H9 (cell line): Measurements from ENCODE around the gene HDHD3. TPM values are rescaled to one million over a fixed set of nuclear protein-coding genes. Genes with fewer than 3 reads are reported as not detected.

Experiments
- DNase-seq: peaks from one replicate; pipeline ENCODE4 v3.0.0-alpha.2; 2017
- H2AFZ ChIP-seq: one replicate; pipeline ENCODE4 v1.6.1; 2013; ENCODE audit warnings: mild to moderate bottlenecking, low read length, control low read depth, moderate library complexity
- H2AK5ac ChIP-seq: 2 replicates; pipeline ENCODE4 v1.6.1; 2013; ENCODE audit warnings: low read length, control low read depth, mixed read lengths; ENCODE audit not compliant: insufficient read length
- H2BK120ac ChIP-seq: one replicate; pipeline ENCODE4 v1.6.1; 2013; ENCODE audit warnings: low read depth, mild to moderate bottlenecking, low read length, control low read depth, inconsistent platforms; ENCODE audit not compliant: poor library complexity, severe bottlenecking
- H2BK12ac ChIP-seq: 2 replicates; pipeline ENCODE4 v1.6.1; 2013; ENCODE audit warnings: low read length, control low read depth, mixed read lengths, low read depth; ENCODE audit not compliant: insufficient read length
- H2BK15ac ChIP-seq: 2 replicates; pipeline ENCODE4 v1.6.1; 2013; ENCODE audit warnings: low read depth, low read length, control low read depth
- H2BK20ac ChIP-seq: one replicate; pipeline ENCODE4 v1.6.1; 2013; ENCODE audit warnings: low read depth, mild to moderate bottlenecking, low read length, control low read depth, inconsistent platforms; ENCODE audit not compliant: poor library complexity, severe bottlenecking
- H2BK5ac ChIP-seq: 2 replicates; pipeline ENCODE4 v1.6.1; 2013; ENCODE audit warnings: low read length, control low read depth, mixed read lengths; ENCODE audit not compliant: insufficient read length
- H3K14ac ChIP-seq: 2 replicates; pipeline ENCODE4 v1.6.1; 2013; ENCODE audit warnings: low read length, control low read depth; ENCODE audit not compliant: insufficient read depth
- H3K18ac ChIP-seq: 2 replicates; pipeline ENCODE4 v1.6.1; 2013; ENCODE audit warnings: low read depth, mild to moderate bottlenecking, mixed read lengths, low read length, control low read depth; ENCODE audit not compliant: insufficient read length
- H3K23ac ChIP-seq: 2 replicates; pipeline ENCODE4 v1.6.1; 2013; ENCODE audit warnings: low read length, control low read depth, mixed read lengths, low read depth; ENCODE audit not compliant: insufficient read length
- H3K23me2 ChIP-seq: 2 replicates; pipeline ENCODE4 v1.6.1; 2013; ENCODE audit warnings: low read depth, mild to moderate bottlenecking, mixed read lengths, low read length, control low read depth; ENCODE audit not compliant: insufficient read length, poor library complexity, severe bottlenecking
- H3K27ac ChIP-seq: 2 replicates; pipeline ENCODE4 v1.5.1; 2013; ENCODE audit warnings: low read length, control low read depth, mixed read lengths, low read depth; ENCODE audit not compliant: insufficient read length
- H3K27me3 ChIP-seq: 2 replicates; pipeline ENCODE4 v1.6.1; 2013; ENCODE audit warnings: low read length, control low read depth, inconsistent platforms; ENCODE audit not compliant: insufficient read depth
- H3K4ac ChIP-seq: 2 replicates; pipeline ENCODE4 v1.6.1; 2013; ENCODE audit warnings: low read depth, mild to moderate bottlenecking, control low read depth, inconsistent platforms, low read length, moderate library complexity
- H3K4me1 ChIP-seq: 2 replicates; pipeline ENCODE4 v1.6.1; 2013; ENCODE audit warnings: low read length, control low read depth, inconsistent platforms; ENCODE audit not compliant: insufficient read depth
- H3K4me2 ChIP-seq: 2 replicates; pipeline ENCODE4 v1.6.1; 2013; ENCODE audit warnings: low read length, control low read depth, mixed read lengths; ENCODE audit not compliant: insufficient read length, insufficient read depth
- H3K56ac ChIP-seq: 2 replicates; pipeline ENCODE4 v1.6.1; 2013; ENCODE audit warnings: low read depth, mild to moderate bottlenecking, mixed read lengths, low read length, control low read depth; ENCODE audit not compliant: insufficient read length
- H3K79me1 ChIP-seq: 2 replicates; pipeline ENCODE4 v1.6.1; 2013; ENCODE audit warnings: low read depth, mild to moderate bottlenecking, moderate library complexity, low read length, control low read depth, inconsistent platforms; ENCODE audit not compliant: insufficient read depth, poor library complexity, severe bottlenecking
- H3K79me2 ChIP-seq: 2 replicates; pipeline ENCODE4 v1.6.1; 2013; ENCODE audit warnings: low read length, control low read depth, inconsistent platforms; ENCODE audit not compliant: insufficient read depth
- H3K9ac ChIP-seq: 2 replicates; pipeline ENCODE4 v1.6.1; 2013; ENCODE audit warnings: low read length, control low read depth, mixed read lengths; ENCODE audit not compliant: insufficient read length; ENCODE audit errors: extremely low read depth
- H3K9me3 ChIP-seq: one replicate; pipeline ENCODE4 v1.6.1; 2013; ENCODE audit warnings: low read depth, low read length, inconsistent platforms; ENCODE audit not compliant: control insufficient read depth
- H3T11ph ChIP-seq: one replicate; pipeline ENCODE4 v1.6.1; 2013; ENCODE audit warnings: mild to moderate bottlenecking, low read length, control low read depth, inconsistent platforms
- H4K20me1 ChIP-seq: one replicate; pipeline ENCODE4 v1.6.1; 2013; ENCODE audit not compliant: control insufficient read depth, insufficient read length, insufficient read depth
- H4K5ac ChIP-seq: 2 replicates; pipeline ENCODE4 v1.6.1; 2013; ENCODE audit warnings: low read depth, mild to moderate bottlenecking, mixed read lengths, low read length, control low read depth; ENCODE audit not compliant: insufficient read length
- H4K8ac ChIP-seq: replicated peaks from 2 replicates; pipeline ENCODE4 v1.6.1; 2013; ENCODE audit warnings: low read length, control low read depth, mixed read lengths, low read depth; ENCODE audit not compliant: insufficient read length
- H4K91ac ChIP-seq: 2 replicates; pipeline ENCODE4 v1.6.1; 2013; ENCODE audit warnings: low read depth, mild to moderate bottlenecking, moderate library complexity, mixed read lengths, low read length, control low read depth; ENCODE audit not compliant: insufficient read length
- H3K27ac Mint-ChIP-seq, 3 experiments: 2 replicates in 2 of 3; 3 replicates in 1 of 3; pipeline ENCODE4 v1.8.0; 2020 to 2021; ENCODE audit warnings: mixed read lengths in 3 of 3, mild to moderate bottlenecking in 1 of 3, moderate library complexity in 1 of 3
- H3K27me3 Mint-ChIP-seq: 2 replicates; pipeline ENCODE4 v1.8.0; 2021; ENCODE audit warnings: low read depth, mild to moderate bottlenecking, moderate library complexity, mixed read lengths
- H3K36me3 Mint-ChIP-seq, 3 experiments: 2 replicates in 2 of 3; 3 replicates in 1 of 3; pipeline ENCODE4 v1.8.0; 2020 to 2021; ENCODE audit warnings: low read depth in 3 of 3, mixed read lengths in 3 of 3; ENCODE audit not compliant: insufficient read depth in 1 of 3
- H3K4me1 Mint-ChIP-seq, 2 experiments: 2 replicates each; pipeline ENCODE4 v1.8.0; 2020; ENCODE audit warnings: mixed read lengths in 2 of 2
- H3K4me3 Mint-ChIP-seq, 2 experiments: 2 replicates in 1 of 2; 3 replicates in 1 of 2; pipeline ENCODE4 v1.8.0; 2020 to 2021; ENCODE audit warnings: mild to moderate bottlenecking in 2 of 2, mixed read lengths in 2 of 2, moderate library complexity in 1 of 2
- H3K9me3 Mint-ChIP-seq, 2 experiments: 2 replicates in 1 of 2; 3 replicates in 1 of 2; pipeline ENCODE4 v1.8.0; 2020; ENCODE audit warnings: mild to moderate bottlenecking in 2 of 2, mixed read lengths in 2 of 2, moderate library complexity in 1 of 2
- WGBS: extraction: QIAGEN DNeasy Blood & Tissue Kit; methylation state at CpG from one replicate; pipeline ENCODE4 v1.1.7; 2013; ENCODE audit warnings: missing lambda C conversion rate, low lambda C conversion rate, mixed read lengths; ENCODE audit not compliant: insufficient read length; ENCODE audit errors: extremely low coverage; 5-methylcytosine and 5-hydroxymethylcytosine counted together
- total RNA-seq: library from RNA; stranded (reverse); gene quantifications from 2 replicates; pipeline ENCODE4 v1.2.1, GENCODE V29; 2021
- TF ChIP-seq, protein P1 (sequence below): fragments of 200-600 bp; sonication (generic); conservative IDR thresholded peaks from 3 replicates; pipeline ENCODE4 v1.8.0; 2021; ENCODE audit warnings: antibody characterized with exemption, mild to moderate bottlenecking

The HDHD3 gene
- total RNA-seq, 1 experiment from 2014 or later, result 10.9 TPM

DNA sequence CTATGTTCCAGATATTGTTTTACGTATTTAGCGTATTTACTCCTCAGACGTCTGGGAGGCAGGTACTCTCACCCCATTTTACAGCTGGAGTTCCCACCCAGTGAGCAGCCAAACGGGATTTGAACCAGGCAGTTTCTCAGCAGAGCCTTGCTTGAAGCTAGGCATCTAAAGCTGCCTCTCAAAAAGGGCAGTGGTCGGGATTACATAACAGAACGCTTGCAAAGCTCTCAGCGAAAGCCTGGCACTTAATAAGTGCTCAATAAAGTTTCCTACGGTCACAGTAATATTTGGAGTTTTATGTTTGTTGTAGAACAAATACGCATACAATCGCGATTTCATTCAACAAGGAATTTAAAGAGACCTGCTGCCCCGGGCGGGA, 27.7 kb downstream of the HDHD3 start:
- Histone ChIP-seq H3K9me3 (no peaks in the 10 kb centered on the region), H2AFZ (peak overlapping the region; percentile 73), H2AK5ac (no peak overlapping the region), H3K23ac (no peak overlapping the region), H4K91ac (no peak overlapping the region), H3K14ac (no peak overlapping the region), H3K4ac (no peak overlapping the region), H3K9ac (no peak overlapping the region), H4K5ac (no peak overlapping the region), H2BK5ac (no peak overlapping the region), H4K8ac (no peak overlapping the region), H3K4me1 (peaks cover 2% of the 10 kb centered on the region; the same call in 1 of the 2 replicates), H3K4me2 (peak overlapping the region; percentile 73), H3K79me2 (no peaks in the 10 kb centered on the region), H3K27ac (no peak overlapping the region), H3K56ac (no peak overlapping the region), H4K20me1 (no peaks in the 10 kb centered on the region), H3K18ac (no peak overlapping the region), H2BK120ac (no peak overlapping the region), H3K27me3 (no peaks in the 10 kb centered on the region), H2BK12ac (no peak overlapping the region), H2BK15ac (no peak overlapping the region), H3T11ph (no peak overlapping the region), H3K23me2 (peaks cover 9% of the 10 kb centered on the region), H2BK20ac (no peak overlapping the region), H3K79me1 (no peaks in the 10 kb centered on the region)
- Mint-ChIP-seq H3K36me3 (no peaks in the 10 kb centered on the region; a peak in 1 of 7 replicates), H3K9me3 (no peaks in the 10 kb centered on the region), H3K4me1 (peaks cover 20 to 21% of the 10 kb centered on the region in 2 experiments), H3K27ac (no peak overlapping the region), H3K4me3 (peak overlapping the region; percentile 76 to 84), H3K27me3 (peaks cover 47% of the 10 kb centered on the region)
- TF ChIP-seq, protein P1, sequence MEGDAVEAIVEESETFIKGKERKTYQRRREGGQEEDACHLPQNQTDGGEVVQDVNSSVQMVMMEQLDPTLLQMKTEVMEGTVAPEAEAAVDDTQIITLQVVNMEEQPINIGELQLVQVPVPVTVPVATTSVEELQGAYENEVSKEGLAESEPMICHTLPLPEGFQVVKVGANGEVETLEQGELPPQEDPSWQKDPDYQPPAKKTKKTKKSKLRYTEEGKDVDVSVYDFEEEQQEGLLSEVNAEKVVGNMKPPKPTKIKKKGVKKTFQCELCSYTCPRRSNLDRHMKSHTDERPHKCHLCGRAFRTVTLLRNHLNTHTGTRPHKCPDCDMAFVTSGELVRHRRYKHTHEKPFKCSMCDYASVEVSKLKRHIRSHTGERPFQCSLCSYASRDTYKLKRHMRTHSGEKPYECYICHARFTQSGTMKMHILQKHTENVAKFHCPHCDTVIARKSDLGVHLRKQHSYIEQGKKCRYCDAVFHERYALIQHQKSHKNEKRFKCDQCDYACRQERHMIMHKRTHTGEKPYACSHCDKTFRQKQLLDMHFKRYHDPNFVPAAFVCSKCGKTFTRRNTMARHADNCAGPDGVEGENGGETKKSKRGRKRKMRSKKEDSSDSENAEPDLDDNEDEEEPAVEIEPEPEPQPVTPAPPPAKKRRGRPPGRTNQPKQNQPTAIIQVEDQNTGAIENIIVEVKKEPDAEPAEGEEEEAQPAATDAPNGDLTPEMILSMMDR, result no peak
- DNase-seq, result no peak
- whole genome bisulfite sequencing, result no CpG with 5 or more reads among the region's 13 CpGs
